Measurements from ENCODE around the gene RGS3.

The RGS3 gene

DNA sequence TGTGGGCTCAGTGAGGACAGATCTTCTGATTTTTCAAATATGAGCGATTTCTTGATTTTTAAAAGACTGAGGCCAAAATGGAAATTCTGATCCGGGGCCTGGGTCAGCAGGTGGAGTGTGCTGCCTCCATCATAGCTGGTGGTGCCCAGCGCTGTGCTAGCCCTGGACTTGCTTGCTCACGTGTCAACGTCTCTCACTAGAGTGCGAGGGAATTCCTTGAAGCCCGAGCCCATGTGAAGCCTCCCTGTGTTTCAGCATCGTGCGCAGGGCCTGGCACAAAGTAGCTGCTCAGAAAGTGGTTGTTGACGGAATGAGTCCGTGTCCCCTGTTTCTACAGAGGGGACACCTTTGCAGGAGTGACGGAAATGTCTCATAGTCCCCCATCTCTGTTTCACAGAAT lies 50.5 kb downstream of the RGS3 start:
- DNase-seq, result no peak

DNA sequence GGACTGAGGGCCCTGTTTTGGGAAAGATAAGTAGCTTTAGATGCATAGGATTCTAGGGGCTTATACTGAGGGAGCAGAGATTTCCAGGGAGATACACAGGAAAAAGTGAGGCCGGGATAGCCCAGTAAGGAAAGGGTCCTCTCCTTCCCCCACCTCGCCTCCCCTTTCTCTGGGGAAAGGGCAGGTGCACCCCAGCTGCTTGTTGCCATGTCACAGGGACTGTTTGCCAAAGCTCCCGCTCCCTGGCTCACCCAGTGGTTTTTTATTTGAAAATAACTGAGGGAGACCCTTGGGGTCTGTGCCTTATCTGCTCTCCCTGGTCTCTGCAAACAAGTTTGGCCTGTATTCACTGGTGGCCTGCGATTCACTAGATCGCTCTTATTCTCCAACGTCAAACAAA lies 51.2 kb downstream of the RGS3 start:
- no peak for DNase-seq

DNA sequence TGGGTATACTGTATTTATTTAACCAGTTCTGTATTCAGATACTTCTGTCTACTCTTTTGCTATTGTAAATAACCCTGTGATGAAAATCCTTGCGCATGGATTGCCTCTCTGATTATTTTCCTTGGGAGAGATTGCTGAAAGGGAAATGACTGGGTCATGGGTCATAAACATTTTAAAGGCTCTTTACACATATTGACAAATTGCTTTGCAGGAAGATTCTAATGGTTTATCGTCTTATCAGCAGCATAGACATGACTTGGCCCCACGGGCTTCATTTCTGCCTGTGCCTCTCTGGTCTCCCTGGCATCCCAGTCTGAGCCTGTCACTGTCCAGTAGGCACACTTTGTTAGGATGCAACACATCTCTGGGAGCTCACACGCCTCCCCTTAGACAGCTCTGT lies 52.3 kb downstream of the RGS3 start:
- no peak for DNase-seq

DNA sequence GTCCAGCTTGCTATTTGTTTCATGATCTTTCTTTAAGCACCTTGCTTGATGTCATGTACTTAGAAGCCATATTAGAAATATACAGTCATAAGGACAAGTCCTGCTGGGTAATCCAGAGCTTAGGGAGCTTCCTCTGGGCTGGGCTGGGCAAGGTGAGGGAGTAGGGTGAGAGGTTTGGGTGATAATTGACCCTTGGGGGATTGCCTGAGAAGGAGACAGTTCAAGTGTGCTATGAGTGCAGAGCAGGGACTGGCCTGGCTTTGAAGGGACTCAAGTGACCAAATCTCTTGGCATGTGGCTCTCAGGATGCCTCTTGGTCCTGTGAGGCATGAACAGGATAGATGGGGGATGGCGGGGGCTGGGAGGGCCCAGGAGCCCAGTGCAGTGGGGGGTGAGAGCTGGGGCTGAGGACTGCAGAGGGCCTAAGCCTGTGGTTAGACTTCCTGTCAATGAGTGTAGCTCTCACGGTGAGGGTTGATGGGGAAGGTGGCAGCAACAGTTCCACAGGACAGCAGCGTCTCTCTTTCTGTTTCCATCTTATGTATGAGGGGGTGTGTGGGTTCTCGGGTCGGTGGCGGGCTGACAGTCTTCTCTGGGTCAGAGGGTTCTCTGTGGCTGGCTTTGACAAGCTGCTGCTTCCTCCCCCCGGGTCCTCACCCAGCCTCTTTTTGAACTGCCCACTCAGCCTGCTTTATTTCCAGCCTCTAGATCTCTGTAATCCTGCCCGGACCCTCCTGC lies 53.5 kb downstream of the RGS3 start:
- DNase-seq, result peak; percentile 30 to 34

DNA sequence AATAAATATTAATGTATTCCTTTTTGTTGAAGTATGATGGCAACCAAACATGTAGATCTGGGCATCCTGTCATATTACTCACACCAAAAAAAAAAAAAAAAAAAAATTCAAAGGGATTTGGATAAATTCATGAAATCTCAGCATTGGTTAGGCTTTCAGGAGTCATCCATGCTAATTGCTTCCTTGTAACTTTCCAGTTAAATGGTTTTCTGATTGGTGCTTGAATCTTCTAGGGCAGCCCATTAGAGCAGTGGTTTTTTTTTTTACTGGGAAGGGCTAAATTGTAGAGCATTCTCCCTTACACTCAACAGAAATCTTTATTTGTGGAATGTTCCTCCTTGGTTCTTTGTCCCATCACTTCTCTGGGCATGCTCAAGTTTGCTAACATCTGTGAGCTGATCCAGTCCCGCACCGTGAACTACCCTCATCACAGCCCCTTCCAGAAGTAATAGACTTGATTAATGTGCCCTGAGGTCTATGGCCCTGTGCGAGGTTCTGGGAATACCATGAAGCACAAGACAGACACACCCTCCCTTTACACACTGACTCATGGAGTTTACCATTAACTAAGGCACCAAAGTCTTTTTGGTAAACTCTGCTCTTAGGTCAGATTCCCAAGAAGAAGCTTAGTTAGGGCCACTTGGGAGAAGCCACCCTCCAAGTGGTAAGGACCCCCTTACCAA lies 56.0 kb downstream of the RGS3 start:
- DNase-seq, result no peak

DNA sequence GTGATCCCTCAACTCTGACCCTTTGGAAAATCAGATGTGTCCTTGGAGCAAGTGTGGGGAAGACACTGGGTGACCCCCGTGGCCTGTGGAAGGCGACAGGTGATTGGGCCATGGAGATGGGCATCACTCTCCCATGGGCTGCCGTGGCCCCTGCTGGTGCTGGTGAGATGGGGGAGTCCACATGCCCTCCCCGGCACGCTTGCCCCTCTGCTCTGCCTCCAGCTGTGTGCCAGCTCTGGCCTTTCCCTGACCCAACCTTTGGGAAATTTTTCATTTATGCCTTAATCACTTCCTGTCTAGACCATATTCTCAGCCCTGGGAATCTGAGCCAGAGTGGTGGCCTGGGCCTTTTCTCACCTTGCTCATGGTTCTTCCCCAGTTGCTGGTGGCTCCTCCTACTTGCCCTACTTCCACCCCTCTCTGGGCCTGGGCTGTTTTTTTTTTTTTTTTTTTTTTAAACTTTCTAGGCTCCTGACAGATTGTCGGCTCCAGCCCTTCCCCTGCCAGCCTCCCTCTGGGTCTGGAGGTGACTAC lies 56.6 kb downstream of the RGS3 start:
- DNase-seq, result no peak

DNA sequence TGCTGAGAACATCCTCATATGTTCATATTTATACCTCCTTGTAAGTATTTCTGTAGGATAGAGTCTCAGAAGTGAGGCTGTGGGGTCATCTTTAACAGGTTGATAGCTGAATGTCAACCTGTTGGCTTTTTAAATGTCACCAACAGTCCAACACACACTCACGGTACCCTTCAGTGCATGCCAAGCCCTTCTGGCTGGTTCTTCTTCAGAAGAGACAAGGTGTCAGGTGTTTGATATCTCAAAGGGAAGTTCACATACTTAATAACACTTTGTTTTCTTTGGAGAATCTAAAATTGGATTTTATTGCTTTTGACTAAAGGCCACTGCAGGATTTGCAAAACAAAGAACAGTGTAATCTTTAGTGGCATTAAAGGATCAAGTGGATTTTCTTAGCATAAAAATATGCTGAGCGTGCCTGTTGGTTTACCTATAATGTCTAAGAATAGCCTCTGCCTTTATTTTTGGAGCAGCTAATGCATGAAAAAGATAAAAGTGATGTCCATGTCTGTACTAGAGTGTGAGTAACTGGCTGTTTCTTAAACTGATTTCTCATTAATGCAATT lies 58.2 kb downstream of the RGS3 start:
- no peak for DNase-seq

DNA sequence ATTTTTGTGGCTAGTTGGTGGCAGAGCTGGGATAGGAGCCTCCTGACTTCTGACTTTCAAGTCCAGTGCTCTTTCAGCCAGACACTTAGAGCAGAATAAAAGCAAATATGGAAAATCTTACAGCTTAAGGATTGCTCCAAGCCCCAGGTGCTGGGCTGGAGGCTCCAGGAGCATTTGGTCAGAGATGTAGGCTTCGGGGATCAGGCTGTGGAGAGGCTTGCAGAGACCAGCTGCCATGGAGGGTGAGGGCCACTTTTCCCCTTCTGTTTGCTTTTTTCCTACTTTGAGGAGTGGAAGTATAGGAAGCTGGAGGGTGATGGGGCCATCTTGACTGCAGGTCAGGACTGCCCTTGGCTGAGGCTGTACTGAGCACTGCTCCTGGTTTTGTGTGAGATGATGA lies 58.9 kb downstream of the RGS3 start:
- no peak for DNase-seq

DNA sequence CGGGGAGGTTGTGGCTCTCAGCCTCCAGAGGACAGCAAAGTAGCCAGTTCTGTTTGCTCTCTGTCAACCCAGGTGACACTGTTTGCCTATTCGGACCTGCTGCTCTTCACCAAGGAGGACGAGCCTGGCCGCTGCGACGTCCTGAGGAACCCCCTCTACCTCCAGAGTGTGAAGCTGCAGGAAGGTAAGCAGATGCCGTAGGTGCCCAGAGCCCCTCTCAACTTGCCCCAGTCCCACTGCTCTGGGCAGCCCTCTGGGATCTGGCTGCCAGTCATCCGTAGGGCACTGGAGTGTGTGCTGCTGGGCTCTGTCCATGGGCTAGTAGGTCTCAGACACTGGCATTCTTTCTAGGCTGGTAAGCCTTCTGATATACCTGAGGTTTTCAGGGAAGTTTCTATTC lies 59.3 kb downstream of the RGS3 start:
- no peak for DNase-seq

DNA sequence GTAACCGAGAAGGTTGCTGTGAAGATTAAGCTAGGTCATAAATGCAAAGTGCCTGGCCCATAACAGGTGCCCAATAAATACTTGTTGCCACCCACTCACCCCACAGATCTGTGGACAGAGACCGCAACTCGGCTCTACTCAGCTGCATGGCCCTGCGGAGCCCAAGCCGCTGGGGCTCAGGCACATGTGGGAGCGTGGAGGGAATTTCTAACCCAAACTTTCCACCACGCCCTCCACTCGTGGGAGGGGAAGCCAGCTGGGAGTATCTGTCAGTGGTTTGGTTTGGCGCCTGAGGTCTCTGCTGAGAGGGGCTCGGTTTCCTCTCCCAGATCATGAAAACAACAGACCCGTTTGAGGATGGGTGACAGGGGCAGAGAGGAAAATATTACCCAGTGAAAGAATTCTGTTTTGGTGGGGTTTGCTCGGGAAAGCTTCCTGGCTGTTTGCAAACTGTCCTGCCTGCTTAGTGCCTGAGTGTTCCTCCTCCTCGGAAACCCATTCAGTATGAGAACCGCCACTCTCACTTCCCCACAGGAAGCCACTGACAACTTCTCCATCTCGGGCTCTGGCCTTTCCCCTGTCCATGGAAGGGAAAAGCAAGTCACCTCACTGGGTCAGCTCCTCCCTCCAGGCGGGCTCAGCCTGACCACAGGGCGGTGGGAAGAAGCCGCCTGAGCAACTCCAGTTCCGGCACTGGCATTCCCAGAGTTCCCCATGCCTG lies 60.1 kb downstream of the RGS3 start:
- DNase-seq, result peak; percentile 36 to 40

DNA sequence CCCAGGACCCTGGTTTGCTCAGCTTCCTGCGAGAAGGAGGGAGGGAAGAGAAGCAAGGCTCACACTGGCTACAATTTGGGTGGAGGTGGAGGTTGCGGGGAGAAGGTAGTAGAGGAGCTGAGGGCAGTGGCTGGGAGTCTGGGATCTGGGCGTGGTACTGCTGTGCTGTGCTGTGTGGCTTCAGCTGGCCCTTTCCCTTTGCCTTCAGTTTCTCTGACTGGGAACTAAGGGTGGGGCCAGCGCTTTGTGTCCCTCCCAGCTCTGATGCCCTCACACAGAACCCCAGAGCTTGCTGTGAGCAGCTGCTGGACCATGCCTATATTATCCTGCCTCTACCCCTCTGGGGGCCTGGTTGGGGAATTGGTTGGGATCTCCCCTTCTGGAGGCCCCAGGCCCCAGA lies 60.9 kb downstream of the RGS3 start:
- no peak for DNase-seq

DNA sequence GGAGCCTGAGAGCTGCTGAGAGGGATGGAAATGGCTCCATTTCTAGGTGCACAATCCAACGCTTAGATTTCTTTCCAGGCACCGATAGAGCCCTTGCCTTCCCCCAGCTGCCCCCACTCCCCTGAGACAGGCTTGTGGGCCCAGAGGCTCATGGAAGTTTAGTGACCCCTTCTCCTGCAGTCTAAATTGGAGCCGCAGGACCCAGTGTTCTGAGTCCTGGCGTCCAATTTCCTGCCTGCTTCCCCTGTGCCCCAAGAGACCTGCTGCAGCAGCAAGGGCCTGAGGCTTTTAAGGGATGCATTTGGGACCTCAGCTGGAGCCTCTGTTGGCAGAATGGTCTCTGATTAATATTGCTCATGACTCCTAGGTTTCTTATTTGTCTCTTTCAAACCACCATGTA lies 61.7 kb downstream of the RGS3 start:
- DNase-seq, result no peak

DNA sequence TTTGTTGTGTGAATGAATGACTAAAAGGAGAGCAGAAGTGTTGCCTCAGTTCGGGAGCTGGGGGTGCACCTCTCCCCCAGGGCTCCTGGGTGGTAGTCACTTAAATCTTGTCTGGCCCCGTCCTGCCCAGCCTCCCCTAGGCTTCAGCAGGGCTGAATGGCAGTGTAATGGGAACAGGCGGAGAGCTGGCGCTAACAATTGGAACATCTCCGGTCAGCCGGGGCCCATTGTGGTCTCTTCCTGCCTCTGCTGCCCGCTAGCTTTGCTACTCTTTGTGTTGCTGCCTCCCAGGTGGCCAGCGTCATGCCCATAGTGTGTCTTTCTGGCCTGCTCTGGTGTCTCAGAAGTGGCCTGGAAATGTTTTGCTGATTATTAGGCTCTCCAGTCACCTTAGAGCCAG lies 62.3 kb downstream of the RGS3 start:
- no peak for DNase-seq

DNA sequence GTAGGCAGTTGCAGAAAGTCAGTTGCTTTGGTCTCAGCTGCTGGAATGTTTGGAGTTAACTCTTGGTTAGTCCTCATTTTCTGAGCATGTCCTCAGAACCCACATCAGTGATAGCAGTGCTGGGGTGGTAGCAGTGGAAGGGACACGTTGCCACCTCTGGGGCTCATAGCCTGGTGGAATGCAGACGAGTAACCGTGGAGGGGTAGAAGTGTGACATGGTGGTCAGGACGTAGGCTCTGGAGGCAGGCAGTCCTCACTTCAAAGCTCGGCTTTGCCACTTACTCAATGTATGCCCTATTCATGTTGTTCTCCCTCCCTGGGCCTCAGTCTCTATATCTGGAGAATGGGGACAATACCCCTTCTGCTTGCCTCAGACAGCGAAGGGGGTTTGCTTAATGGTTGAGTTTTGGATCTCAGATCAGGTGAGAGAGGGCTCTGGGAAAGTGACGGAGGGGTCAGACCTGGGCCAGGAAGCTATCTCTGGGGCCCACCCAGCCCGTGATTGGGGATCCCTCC lies 62.8 kb downstream of the RGS3 start:
- no peak for DNase-seq

DNA sequence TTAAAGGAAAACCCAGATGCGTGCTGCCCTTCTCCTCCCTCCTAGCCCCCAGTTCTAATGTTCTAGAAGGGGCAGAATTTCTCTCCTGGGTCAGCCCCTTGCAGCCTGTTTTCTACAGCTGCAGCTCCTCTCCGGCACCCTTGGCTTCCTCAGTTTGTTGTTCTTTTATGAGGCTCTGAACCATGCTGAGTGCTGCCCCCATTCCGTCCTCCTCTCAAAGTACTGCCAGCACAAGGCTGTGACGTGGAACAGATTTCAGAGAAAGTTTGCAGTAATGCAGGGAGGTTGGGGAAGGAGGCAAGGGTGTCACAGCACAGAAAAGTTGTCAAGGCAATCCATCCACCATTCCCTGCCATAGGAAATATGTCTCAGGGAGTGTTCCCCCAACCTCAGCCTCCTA lies 63.3 kb downstream of the RGS3 start:
- DNase-seq, result no peak

DNA sequence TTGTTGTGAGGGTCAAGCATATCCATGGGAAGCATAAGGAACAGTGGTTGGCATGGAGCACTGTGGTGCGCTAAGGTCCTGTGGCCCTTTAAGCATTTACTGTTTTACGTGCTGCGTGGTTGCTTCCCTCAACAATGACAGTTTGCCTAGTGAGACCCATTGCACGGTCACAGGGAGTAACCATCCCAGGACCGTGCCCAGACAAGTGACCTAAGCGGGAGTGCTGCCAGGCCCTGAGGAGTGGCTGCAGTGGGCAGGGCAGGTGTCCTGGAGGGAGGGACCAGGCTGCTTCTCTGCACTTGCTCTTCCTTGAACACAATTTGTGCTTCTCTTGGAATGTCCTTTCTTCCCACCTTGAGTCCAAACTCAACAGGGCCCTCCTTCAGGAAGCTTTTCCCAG lies 64.6 kb downstream of the RGS3 start:
- DNase-seq, result no peak

DNA sequence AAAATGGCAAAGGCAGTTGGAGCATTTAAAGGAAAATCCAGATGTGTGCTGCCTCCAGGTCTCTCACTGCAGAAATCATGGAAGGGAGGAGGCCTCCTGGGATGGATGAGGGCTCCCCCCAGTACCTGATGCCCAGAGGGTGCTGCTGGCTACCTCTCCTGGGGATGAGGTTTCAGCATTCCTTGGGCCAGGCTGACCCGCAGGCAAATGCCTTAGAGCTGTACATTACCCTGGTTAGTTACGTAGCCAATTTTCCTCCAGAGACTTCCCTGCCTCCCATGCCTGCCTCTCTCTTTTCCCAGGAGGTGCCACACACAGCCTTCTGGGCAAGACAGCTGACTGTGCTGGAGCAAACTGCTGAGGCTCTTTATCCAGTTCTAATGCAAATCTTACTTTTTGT lies 65.3 kb downstream of the RGS3 start:
- DNase-seq, result no peak

DNA sequence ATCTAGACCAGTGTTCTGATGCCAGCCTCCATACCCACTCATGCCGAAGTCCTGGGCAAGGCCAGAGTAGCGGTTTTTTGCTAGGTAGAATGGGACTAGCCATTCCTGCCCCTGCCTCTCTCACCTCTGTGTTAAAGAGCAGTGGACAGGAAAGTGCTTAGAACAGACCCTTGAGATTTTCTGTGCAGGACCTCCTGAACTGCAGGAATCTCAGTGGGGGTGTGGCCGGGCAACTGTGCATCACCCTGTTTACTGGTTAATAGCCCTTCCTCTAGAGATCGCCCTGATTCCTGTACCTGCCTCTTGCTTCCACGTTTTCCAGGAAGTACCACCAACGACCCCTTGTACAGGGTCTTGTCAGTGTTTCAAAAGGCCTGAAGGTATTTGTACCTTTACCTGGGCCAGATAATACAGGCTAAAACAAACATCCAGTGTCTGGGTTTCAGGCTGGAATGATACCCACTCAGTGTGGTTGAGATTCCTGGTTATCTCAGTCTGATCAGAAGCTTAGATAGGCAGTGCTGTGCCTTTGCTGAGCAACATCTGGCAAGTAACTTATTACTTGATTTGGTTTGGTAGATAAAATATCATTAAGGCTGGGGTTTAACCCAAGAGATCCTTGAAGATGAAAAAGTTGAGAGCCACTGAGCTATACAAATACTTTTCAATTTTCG lies 65.9 kb downstream of the RGS3 start:
- DNase-seq, result no peak

DNA sequence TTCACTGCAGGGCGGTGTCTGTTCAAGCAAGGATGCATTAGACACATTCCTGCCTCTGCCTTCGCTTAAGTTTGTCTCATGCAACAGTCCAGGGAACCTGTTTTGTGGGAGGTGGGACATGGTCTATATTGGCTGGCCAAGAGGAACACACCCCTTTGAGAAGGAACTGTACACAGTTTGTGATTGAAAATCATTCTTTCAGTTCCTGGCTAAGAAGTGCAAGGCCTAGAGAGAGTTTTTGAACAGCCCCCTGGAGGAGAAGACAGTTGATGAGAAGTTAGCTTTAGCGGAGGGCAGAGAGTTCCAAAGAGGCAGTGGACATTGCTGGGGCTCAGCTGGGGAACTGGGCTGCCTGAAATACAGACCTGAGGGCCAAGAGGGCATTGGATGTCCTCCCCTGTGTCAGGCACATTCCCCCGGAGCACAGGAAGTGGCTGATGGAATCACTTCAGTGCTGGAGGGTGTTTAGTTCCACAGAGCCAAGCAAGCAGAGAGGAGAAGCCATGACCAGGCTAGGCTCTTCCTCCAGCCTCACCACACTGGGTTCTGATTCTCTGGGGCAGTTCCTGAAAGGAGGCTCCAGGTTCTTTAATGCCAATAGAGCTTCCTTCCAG lies 66.6 kb downstream of the RGS3 start:
- no peak for DNase-seq

DNA sequence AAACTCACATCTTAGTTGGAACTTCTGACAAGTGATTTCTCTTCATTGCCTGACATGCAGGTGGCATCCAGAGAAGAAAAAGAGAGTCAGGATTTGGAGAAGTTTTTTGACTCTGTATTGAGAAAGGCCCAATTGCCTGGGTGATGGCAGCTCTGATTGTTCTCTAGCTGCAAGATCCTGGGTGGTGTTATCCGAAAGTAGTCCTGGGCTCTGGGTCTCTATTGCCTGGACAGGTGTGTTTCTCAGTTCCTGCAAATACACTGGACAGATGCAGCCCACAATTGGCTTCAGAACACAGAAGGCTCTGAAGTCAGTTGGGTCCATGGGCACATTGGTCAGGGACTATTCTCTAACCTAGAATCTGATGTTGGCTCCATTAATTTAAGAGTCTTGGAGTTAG lies 67.4 kb downstream of the RGS3 start:
- no peak for DNase-seq

DNA sequence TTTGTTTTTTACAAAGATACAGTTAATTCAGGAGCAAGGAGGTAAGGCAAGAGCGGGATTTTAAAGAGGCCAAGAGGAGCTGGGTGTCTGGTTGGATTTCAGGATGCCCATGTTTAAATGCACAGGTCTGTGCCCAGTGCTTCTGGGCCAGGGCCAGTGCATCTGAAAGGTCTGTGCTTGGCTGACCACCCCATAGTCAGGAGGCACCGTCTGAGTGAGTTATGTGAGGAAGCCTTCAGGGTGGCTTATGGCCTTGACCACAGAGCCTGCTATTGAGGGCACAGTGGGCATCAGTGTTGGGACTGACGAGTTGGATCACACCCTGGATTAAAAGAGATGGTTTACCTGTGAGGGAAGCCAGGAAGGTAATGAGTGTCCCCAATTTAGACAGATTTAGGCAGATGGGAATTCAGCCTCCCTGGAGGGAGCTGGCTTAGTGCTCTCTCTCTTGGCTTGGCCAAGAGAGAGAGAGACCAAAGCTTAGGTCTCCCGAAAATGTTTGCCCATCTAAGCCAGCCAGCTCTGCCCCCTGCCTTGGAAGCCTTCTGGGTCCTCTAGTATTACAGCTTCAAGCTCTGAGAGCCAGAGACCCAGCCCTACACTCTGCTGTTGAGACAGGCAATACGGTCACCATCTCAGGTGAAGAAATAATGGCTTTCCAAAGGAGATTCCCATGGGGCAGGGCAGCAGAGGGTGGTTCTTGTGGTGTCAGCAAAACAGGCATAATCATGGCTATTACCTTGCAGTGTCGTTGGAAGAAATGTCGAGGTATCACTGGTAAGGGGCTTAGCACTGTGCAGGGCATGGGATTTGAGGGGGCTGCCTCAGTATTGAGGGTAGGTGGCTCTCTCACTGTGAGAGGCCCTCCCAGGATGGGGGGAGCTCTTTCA lies 68.6 kb downstream of the RGS3 start:
- DNase-seq, result no peak
